Stimulated activated CD8-positive, alpha-beta memory T cell treated with anti-CD3 and anti-CD28 coated beads, Interleukin-12 subunit alpha, Interleukin-12 subunit beta, amount 100 ng/mL, for 24 hours (primary cell): Measurements from ENCODE around the gene EDN1.

Experiments used
- DNase-seq: peaks from one replicate; pipeline ENCODE4 v3.0.0-alpha.2; 2020; ENCODE audit errors: extremely low read depth

The EDN1 gene

DNA sequence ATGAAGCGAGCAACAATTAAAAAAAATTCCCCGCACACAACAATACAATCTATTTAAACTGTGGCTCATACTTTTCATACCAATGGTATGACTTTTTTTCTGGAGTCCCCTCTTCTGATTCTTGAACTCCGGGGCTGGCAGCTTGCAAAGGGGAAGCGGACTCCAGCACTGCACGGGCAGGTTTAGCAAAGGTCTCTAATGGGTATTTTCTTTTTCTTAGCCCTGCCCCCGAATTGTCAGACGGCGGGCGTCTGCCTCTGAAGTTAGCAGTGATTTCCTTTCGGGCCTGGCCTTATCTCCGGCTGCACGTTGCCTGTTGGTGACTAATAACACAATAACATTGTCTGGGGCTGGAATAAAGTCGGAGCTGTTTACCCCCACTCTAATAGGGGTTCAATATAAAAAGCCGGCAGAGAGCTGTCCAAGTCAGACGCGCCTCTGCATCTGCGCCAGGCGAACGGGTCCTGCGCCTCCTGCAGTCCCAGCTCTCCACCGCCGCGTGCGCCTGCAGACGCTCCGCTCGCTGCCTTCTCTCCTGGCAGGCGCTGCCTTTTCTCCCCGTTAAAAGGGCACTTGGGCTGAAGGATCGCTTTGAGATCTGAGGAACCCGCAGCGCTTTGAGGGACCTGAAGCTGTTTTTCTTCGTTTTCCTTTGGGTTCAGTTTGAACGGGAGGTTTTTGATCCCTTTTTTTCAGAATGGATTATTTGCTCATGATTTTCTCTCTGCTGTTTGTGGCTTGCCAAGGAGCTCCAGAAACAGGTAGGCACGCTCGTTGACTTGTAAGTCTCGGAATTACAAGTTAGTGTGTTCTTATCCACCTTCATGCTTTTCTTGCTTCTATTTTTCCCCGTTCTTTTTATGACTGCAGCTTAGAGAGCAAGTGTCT, at the start of gene EDN1:
Gene EDN1, plus strand, starts transcription at position 429 of the 888 bp plus-strand sequence. Its CDS starts 269 bp downstream, at position 698.
- no peak for DNase-seq

DNA sequence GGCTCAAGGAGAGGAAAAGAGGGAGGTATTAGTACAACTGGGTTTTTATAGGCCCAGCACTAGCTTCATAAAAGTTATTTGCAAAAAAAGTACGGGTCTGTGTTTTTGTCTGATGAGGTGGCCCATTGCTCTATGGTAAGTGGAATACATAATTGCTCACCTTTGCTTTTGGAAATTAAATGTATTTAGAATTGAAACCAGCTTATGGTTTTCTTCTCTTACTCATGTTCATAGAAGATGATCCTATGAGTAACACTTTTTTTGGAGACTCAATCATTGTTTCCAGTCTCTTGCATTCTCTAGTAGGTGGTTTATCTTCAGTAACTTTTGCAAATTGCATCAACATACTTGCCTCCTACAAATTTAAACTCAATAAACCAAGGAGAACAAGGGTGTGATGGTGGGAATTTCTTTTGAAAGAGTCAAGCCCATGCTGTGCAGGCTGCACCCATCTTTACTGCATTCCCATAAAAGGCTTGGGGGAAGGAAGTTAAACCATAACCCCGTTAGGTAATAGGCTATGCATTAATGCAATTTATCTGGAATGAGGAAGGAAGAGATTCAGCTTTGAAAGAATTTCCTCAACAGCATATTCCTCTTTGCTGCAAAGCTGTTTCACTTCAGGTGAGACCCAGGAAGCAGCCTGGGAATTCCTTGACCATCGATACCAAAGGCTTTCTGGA, 48.5 kb upstream of the EDN1 start:
- no peak for DNase-seq

DNA sequence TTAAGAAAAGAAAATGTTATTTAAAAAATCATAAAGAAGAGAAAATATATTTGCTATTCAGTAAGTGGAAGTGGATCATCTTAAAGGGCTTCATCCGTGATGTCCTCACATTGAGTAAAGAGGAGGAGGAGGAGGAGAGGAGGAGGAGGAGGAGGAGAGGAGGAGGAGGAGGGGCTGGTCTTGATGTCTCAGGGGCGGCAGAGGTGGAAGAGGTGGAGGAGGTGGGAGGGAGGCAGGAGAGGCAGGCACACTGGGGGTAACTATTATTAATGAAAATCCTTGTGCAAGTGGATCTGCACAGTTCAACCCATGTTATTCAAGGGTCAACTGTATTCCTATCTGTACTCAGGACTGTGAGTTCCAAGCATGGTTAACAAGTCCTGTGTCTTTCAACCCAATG, 47.0 kb upstream of the EDN1 start:
- no peak for DNase-seq

DNA sequence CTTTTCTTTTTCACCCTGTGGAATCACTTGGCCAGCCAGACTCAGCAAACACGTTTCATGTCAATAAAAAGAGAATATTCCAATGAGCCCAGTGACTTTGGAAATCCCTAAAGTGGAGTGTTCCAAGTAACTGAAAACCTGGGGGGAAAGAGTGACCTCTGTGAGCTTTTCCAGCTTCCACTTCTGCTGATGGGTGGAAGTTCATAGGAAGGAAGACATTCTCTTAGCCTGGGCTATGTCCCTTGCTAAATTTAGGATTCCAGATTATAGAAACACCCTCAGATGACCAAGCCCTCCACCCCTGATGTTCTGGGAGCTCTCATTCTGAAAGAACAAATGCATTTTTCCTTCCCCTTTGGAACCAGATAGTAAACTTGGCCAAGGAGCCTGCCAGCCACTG, 44.8 kb upstream of the EDN1 start:
- no peak for DNase-seq

DNA sequence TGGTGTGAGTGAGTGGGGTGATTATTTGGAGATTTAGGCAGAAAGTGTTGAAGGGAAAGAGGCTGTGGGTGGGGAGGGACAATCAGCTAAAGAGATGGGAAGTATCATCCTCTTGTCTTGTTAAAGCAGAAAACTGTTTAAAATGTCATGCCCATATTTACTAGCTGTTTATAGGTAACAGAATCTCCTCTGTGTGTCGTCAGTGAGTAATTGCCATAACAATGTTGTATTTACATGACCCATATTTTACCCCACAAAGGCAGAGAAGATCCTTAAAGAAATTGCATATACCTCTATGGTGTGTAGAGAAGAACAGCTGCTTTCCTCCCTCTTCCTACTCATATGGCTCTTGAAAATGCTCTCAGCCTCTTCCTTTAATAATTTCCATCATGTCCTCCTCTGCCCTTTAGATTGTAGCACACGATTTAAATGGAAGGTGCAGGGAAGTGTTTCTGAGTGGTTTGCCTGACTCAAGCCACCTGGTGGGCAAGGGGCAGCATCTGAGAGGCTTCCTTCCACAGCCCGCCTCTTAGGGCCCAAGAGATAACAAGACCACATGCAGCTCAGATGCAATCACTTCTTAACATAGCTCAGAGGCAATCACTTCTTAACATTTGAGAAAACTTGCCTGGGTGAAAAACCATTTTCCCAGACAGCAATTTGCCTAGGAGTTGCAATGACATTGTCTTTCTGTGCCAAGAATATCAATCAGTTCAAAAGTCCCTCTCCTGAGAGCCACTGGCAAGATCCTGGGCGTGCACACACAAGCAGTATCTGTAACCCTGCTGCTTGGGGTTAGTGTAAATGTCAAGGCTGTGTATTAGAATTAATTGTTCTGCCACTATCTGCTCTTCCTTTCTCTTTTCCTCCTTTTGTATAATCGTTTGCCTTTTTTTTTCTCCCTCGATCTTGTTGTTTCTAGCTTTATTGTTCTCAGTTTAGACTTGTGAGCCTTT, 44.1 kb upstream of the EDN1 start:
- no peak for DNase-seq

DNA sequence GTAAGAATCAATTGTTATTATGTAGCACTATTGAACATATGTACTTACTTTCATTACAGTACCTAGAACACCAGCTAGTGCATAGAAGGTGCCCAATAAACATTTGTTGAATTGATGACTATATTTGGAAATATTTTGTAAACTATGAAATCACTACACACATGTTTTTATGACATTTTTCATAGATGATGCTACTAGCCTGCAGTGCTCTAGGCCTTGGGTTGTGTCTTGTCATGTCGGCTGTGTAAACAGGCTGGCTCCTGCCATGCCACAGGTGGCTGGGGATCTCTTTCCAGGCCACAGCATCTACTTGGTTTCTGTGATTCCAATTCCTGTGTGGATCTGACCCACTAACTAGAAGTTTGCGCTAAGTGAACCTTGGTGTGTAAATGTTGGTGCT, 43.3 kb upstream of the EDN1 start:
- no peak for DNase-seq

DNA sequence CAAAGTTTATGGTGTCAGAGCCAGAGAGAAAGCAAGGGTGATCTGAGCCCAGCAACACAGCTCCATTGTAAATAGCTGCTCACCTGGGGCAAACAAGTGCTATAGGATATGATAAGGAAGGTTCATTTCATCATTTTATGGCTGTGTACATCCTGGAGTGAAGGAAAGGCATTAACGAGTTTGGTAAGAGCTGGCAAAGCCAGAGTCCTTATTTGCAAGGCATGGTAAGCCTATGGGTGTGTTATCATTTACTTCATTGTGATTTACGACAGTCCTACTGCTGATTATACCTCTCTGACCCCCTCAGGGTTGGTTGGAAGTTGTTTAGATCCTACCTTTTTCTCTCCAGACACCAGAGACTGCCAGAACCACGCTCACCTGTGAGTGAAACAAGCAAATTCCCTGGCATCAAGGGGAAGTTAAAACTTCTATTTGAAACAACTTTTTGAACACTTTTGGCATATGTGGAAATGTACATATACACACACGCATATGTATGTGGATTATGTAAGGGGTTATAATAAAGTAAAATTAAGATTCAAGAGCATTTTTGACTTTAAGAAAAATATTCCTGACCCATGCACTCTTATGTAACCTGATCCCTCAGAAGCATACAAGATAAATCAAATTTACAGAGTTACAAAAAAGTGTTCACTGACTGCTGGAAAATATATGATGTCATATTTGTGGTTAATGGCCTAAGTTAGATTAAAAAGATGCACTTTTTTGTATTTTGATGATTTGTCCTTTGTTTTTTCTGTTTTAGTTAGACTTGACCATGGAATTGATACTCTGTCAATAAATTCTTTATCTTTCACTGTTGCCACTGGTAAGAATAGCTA, 40.4 kb upstream of the EDN1 start:
- DNase-seq, result no peak

DNA sequence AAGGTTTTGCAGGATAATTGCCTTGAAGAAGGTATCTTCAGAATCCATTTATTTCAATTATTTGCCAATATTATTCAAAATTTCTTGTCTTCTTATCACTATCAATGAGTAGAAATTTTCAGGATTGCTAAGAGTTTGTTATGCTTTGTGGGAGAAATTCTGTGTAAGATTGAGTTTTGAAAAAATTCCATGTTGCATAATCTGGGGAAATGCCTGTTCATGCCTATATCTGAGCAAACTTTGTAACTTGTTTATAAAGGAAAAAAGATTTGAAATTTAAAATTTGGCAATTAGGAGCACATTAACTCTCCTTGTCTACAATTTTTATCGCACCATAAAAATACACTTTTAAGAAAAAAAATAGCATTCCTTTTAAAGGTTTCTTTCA, 39.8 kb upstream of the EDN1 start:
- DNase-seq, result no peak

DNA sequence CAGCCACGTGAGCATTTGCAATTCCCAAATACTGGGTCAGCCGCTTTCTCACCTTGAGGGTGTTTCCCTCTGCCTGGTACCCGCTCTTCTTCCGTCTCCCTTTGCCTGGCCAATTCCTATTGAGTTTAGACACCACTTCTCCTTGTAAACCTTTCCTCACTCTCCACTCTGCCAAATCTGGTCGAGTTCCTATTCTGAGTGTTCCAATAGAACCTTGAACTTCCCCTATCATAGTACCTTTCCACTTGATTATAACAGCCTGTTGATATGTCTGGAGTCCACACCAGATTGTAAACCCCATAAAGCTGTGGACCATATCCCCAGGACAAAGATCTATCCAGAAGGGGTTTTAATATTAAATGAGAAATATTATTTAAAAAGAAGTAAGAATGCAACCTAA, 36.0 kb upstream of the EDN1 start:
- no peak for DNase-seq

DNA sequence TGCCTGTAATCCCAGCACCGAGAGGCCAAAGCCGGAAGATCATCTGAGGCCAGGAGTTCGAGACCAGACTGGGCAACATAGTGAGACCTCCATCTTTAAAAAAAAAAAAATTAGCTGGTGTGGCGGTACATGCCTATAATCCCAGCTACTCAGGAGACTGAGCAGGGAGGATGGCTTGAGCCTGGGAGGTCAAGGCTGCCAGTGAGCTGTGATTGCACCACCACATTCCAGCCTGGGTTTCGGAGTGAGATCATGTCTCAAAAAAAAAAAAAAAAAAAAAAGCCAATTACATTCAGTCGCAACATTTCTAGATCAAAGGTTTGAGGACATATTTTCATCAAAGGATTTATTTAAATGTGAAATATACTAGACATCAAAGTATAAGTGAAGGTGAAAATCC, 32.0 kb upstream of the EDN1 start:
- DNase-seq, result no peak

DNA sequence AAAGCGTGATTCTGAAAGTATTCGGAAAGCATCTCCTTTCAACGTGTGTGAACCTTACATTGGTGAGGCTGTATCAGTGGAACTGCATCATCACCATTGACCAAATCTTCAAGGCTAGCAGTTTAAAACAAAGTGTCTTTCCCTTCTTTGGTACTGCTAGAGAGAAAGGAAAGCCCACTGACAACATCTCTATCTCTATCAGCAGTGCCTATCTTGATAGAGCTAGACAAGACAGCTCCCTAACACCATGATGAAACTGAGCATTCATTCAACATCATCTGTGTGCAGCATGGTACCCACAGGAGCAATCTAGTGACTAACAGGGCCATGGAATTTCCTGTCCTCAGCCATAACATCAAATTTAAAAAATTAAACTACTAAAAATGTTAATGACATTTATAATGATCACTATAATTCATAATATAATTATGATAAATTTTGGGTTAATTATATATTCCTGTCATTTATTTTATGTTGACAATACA, 31.5 kb upstream of the EDN1 start:
- DNase-seq, result no peak

DNA sequence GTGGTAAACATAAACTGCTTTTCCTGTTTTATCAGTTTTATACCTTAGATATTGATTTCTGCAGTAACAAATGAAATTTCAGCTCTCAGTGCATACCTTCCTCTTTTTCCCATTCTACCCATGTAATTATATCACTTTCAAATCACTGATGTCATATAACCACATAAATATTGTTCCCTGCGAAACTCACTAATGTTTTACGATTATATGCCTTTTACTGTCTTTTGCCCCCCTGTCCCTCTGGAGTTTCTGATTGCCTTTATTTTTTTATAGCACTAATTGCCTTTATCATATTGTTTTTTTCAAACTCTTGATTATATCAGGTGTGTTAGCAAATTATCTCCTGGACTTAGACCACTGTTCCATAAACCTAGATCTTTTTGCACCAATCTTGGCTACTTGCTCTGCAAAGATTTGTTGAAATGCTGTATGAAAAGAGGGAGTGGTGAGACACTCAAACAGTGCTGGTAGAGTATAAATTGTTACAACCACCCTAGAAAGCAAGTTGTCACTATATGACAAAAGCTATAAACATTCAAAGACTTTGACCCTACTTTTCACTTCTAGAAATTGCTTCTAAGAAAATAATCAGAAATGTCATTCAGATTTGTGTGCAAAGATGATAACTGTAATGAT, 29.6 kb upstream of the EDN1 start:
- DNase-seq, result no peak

DNA sequence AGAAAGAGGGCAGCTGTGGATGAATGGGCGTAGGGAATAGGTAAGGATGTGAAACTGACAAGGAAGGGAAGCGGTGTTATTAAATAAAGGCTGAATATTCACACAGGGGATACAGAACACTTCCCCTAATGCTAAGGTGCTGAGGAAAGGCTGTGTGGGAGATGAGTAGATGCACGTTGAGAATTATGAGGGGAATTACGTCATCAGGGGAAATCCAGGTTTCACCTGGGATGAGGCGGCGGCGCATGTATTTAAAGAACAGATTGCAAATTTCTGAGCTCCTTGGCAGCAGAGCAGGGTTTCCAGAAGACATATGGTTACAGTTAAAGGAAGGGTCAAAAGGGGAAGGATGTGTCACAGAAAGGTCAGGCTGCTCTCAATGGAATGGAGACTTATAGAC, 28.7 kb upstream of the EDN1 start:
- no peak for DNase-seq

DNA sequence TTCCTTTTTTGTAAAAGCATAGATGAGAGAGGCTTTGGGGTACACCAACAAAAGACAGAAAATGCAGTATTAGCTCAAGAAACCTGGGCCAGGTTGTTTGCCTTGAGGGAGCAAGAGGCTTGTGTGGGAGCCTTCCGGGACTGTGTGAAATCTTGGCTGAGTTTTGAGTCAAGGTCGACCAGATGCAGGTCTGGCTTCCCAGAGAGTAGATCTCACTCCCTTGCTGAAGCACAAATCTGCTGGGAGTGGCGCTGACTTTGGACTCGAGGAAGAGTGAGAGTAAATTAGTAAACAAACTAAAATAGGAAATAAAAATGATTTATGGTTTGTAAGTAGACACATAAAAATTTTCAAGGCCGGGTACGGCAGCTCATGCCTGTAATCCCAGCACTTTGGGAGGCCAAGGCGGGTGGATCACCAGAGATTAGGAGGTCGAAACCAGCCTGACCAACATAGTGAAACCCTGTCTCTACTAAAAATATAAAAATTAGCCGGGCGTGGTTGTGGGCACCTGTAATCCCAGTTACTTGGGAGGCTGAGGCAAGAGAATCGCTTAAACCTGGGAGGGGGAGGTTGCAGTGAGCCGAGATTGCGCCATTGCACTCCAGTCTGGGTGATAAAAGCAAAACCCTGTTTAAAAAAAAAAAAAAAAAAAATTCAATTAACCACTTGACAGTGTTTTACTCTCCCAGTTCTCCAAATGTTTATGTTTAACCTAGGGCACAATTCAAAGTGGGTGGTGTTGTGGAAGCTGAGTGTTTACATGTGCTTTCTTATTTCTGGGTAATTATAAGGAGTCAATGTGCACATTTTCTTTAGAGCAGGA, 27.7 kb upstream of the EDN1 start:
- DNase-seq, result no peak

DNA sequence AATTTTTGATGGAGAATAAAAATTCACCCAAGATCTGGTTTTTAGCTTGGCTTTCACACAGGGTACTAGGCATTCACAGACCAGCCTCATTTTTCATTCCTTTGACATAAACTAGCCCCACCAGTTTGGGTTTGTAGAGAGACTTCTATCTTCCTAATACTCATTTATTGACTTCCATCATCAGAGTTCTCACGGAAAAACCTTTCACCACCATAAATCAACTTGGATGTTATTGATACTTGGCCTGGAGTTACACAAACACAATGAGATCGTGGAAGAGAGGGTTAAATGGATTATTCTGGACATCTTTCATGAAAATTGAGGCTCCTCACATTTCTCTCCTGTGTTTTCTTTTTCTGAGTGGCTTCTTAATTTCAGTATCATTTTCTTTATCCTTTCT, 26.8 kb upstream of the EDN1 start:
- DNase-seq, result no peak

DNA sequence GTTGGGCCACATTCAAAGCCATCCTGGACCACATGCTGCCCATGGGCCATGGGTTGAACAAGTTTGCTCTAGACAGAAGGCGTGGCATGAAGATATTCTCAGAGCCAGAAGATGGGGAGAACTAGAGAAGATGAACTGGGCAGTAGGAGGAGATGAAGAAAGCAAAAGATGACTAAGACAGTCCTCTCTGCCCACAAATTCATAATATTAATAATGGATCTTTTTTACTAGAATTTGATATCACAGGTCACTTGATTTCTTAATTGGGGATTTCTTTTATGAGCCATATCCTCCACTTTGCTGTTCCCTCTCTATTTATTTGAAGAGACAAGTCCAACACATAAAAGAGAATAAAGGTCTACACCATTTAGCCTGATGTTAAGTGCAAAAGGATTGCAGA, 25.5 kb upstream of the EDN1 start:
- no peak for DNase-seq

DNA sequence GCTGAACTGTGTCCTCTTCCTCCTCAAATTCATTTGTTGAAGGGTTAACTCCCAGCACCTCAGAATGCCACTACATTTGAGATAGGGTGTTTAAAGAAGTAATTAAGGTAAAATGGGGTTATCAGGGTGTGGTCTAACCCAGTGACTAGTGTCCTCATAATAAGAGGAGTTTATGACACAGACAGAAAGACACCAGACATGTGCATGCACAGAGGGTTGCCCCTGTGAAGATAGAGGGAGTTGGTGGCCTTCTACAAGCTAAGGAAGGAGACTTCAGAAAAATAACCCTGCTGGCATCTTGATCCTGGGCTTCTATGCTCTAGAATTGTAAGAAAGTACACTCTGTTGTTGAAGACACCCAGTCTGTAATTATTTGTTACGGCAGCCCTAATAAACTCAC, 24.9 kb upstream of the EDN1 start:
- no peak for DNase-seq

DNA sequence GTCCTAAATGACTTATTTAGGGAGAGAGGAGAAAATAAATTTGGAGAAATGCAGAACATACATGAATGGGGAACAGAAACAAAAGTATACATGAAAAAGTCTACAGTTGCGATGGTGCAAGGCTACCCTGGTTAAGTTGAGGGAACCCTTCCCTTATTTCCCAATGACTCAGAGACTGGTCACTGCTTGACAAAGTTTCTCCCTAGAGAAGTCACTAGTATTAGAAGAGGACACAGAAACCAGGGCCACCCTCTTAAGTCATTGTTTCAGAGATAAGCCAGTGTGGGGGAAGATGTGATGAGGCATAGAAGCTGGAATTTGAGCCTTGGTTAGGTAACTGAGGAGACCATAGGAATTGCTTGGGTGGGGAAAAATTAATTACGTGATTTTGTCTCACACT, 24.4 kb upstream of the EDN1 start:
- DNase-seq, result no peak

DNA sequence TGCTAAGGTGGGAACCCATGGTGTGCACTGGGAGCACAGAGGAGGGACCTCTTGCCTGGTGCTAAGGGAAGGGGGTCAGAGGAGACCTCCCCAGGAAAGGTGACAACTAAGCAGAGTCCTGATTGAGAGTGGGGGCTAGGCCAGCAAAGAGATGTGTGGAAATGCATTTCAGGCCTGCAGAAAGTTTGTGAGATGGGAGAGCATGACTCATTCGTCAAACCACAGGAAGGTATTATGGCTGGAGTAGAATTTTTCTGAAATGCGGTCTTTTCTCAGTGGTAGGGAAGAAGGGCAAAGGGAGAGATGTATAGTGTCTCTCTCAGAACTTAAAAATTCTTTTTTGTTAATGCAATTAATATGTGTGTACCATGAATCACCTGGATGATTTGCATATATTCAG, 23.6 kb upstream of the EDN1 start:
- DNase-seq, result no peak

DNA sequence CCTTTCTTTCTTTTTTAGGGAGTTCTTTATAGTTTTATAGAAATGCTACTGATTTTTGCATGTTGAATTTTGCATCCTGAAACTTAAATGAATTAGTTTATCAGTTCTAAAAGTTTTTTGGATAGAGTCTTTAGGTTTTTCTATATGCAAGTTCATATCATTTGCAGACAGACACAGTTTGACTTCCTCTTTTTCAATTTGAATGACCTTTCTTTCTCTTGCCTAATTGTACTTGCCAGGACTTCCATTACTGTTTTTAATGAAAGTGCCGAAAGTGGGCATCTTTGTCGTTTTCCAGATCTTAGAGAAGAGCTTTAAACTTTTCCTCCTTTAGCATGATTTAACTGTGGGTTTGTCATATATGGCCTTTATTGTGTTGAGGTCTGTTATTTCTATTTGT, 21.1 kb upstream of the EDN1 start:
- DNase-seq, result no peak
